HCT116 (cell line): Measurements from ENCODE around the gene LAMA1. TPM values are rescaled to one million over a fixed set of nuclear protein-coding genes. Genes with fewer than 3 reads are reported as not detected.

Source experiments
- ATAC-seq: fragments of 200-7000 bp; cut with Tn5 transposase; 2 replicates; pipeline ENCODE4 v1.9.1; 2020; ENCODE audit warnings: mild to moderate bottlenecking, moderate library complexity
- BruUV-seq: library from RNA; stranded (reverse); fragments of 400-500 nt; replicated peaks from 2 replicates; lab custom pipeline; 2021; lab: Mats Ljungman, UMichigan
- CTCF ChIA-PET: fragments of 300-600 bp; sonication (Branson Sonifier 250); formaldehyde crosslinking; loops from one replicate; lab custom pipeline; 2021; ENCODE audit warnings: antibody characterized with exemption; lab: Charles Lee
- POLR2A ChIA-PET: fragments of 300-600, 350-600 bp; sonication (Branson Sonifier 250); formaldehyde crosslinking; loops from one replicate; lab custom pipeline; 2021; ENCODE audit warnings: antibody characterized with exemption; lab: Charles Lee
- RAD21 ChIA-PET, 2 experiments: fragments of 300-600 bp; sonication (Branson Sonifier 250); formaldehyde crosslinking; loops; one replicate each; lab custom pipeline; 2023; ENCODE audit warnings: low total read pairs in 2 of 2; ENCODE audit not compliant: uncharacterized antibody in 2 of 2, unreplicated experiment in 2 of 2, low non-redundant PET in 1 of 2; lab: Charles Lee
- DNase-seq: peaks from one replicate; pipeline ENCODE4 v3.0.0-alpha.2; 2010; ENCODE audit warnings: low read depth, low spot score
- H2AFZ ChIP-seq: fragments of 200-600 bp; shearing (Covaris generic), sonication (generic); 2 replicates; pipeline ENCODE4 v1.6.1; 2017; ENCODE audit warnings: low read depth, mixed run types, mixed read lengths, antibody characterized with exemption, low read length; ENCODE audit not compliant: poor library complexity, severe bottlenecking
- H3K27ac ChIP-seq: 2 replicates; pipeline ENCODE4 v1.5.1; 2012; ENCODE audit warnings: low read depth, low read length
- H3K27me3 ChIP-seq: fragments of 200-600 bp; sonication (generic); 2 replicates; pipeline ENCODE4 v1.6.1; 2016; ENCODE audit warnings: mixed run types, low read length, mixed read lengths; ENCODE audit not compliant: insufficient read depth
- H3K36me3 ChIP-seq, 2 experiments: fragments of 200-500 bp in 1 of 2; fragments of 200-600 bp in 1 of 2; sonication (Bioruptor generic) in 1 of 2; sonication (generic) in 1 of 2; 2 replicates each; pipeline versions ENCODE4 v1.5.1 to v1.6.1; 2014 to 2016; ENCODE audit warnings: low read length in 2 of 2, inconsistent platforms in 1 of 2, mixed read lengths in 1 of 2, mixed run types in 1 of 2; ENCODE audit not compliant: insufficient read depth in 2 of 2, control insufficient read depth in 1 of 2
- H3K4me1 ChIP-seq, 2 experiments: fragments of 200-600 bp in 1 of 2; sonication (generic) in 1 of 2; 2 replicates each; pipeline versions ENCODE4 v1.5.1 to v1.6.1; 2012 to 2017; ENCODE audit warnings: low read length in 2 of 2, inconsistent platforms in 1 of 2, mild to moderate bottlenecking in 1 of 2, mixed read lengths in 1 of 2, mixed run types in 1 of 2, moderate library complexity in 1 of 2; ENCODE audit not compliant: insufficient read depth in 2 of 2, control insufficient read depth in 1 of 2
- H3K4me2 ChIP-seq: fragments of 200-600 bp; sonication (generic); 2 replicates; pipeline ENCODE4 v1.6.1; 2017; ENCODE audit warnings: mixed run types, low read length, mixed read lengths
- H3K4me3 ChIP-seq, 2 experiments: fragments of 200-600 bp in 1 of 2; sonication (generic) in 1 of 2; replicated peaks in 1 of 2; 2 replicates each; pipeline ENCODE4 v1.5.1; 2011 to 2016; ENCODE audit warnings: low read length in 2 of 2, control low read depth in 1 of 2, low read depth in 1 of 2, mild to moderate bottlenecking in 1 of 2, mixed read lengths in 1 of 2, mixed run types in 1 of 2
- H3K79me2 ChIP-seq: fragments of 200-600 bp; sonication (generic); 2 replicates; pipeline ENCODE4 v1.6.1; 2017; ENCODE audit warnings: mild to moderate bottlenecking, mixed run types, low read length, moderate library complexity, mixed read lengths; ENCODE audit not compliant: insufficient read depth
- H3K9ac ChIP-seq: fragments of 200-600 bp; sonication (generic); 2 replicates; pipeline ENCODE4 v1.6.1; 2016; ENCODE audit warnings: low read length, mixed read lengths
- H3K9me2 ChIP-seq: fragments of 200-600 bp; sonication (generic), shearing (Covaris generic); 2 replicates; pipeline ENCODE4 v1.6.1; 2017; ENCODE audit warnings: mixed run types, mild to moderate bottlenecking, moderate library complexity; ENCODE audit not compliant: insufficient read depth
- H3K9me3 ChIP-seq, 2 experiments: fragments of 200-500 bp in 1 of 2; fragments of 200-600 bp in 1 of 2; sonication (Bioruptor generic) in 1 of 2; sonication (generic) in 1 of 2; 2 replicates each; pipeline ENCODE4 v1.6.1; 2014 to 2017; ENCODE audit warnings: low read length in 2 of 2, mixed read lengths in 2 of 2, inconsistent platforms in 1 of 2, low read depth in 1 of 2, mild to moderate bottlenecking in 1 of 2, mixed run types in 1 of 2, moderate library complexity in 1 of 2; ENCODE audit not compliant: control insufficient read depth in 1 of 2, insufficient read depth in 1 of 2
- H4K20me1 ChIP-seq: fragments of 200-600 bp; sonication (generic), shearing (Covaris generic); 2 replicates; pipeline ENCODE4 v1.6.1; 2017; ENCODE audit warnings: mixed run types, mild to moderate bottlenecking, moderate library complexity; ENCODE audit not compliant: insufficient read depth
- CBX3 ChIP-seq: IDR thresholded peaks from 2 replicates; pipeline ENCODE4 v1.6.1; 2012; ENCODE audit warnings: low read depth
- CEBPB ChIP-seq: IDR thresholded peaks from 2 replicates; pipeline ENCODE4 v1.6.1; 2012; ENCODE audit warnings: low read depth
- EGR1 ChIP-seq: IDR thresholded peaks from 2 replicates; pipeline ENCODE4 v1.6.1; 2012; ENCODE audit warnings: low read depth
- ELF1 ChIP-seq: IDR thresholded peaks from 2 replicates; pipeline ENCODE4 v1.6.1; 2012; ENCODE audit warnings: low read depth, borderline replicate concordance
- EZH2 ChIP-seq: fragments of 200-600 bp; sonication (generic); IDR thresholded peaks from 2 replicates; pipeline ENCODE4 v1.6.1; 2017; ENCODE audit warnings: antibody characterized with exemption, mixed run types
- FOSL1 ChIP-seq: IDR thresholded peaks from 2 replicates; pipeline ENCODE4 v1.6.1; 2012; ENCODE audit warnings: low read depth
- POLR2A ChIP-seq: IDR thresholded peaks from 2 replicates; pipeline ENCODE4 v1.7.0; 2011; ENCODE audit warnings: borderline replicate concordance; ENCODE audit not compliant: insufficient read depth, insufficient read length; ENCODE audit errors: extremely low read depth
- POLR2AphosphoS5 ChIP-seq: IDR thresholded peaks from 2 replicates; pipeline ENCODE4 v1.6.1; 2011; ENCODE audit warnings: mild to moderate bottlenecking, low read depth, low read length, moderate library complexity
- RAD21 ChIP-seq: IDR thresholded peaks from 2 replicates; pipeline ENCODE4 v1.6.1; 2012; ENCODE audit warnings: low read depth, mild to moderate bottlenecking
- SP1 ChIP-seq: IDR thresholded peaks from 2 replicates; pipeline ENCODE4 v1.6.1; 2012; ENCODE audit warnings: low read depth
- TCF7L2 ChIP-seq: IDR thresholded peaks from 2 replicates; pipeline ENCODE4 v1.7.0; 2011; ENCODE audit warnings: borderline replicate concordance, inconsistent platforms; ENCODE audit not compliant: insufficient read depth, insufficient read length; ENCODE audit errors: extremely low read depth
- YY1 ChIP-seq: IDR thresholded peaks from 2 replicates; pipeline ENCODE4 v1.6.1; 2011; ENCODE audit warnings: low read length, low read depth, moderate library complexity, mild to moderate bottlenecking; ENCODE audit not compliant: insufficient replicate concordance; ENCODE audit errors: extremely low read depth
- ZFX ChIP-seq: fragments of 450-650 bp; IDR thresholded peaks from 2 replicates; pipeline ENCODE4 v1.6.1; 2017
- ZNF274 ChIP-seq: fragments of 200-500 bp; sonication (Bioruptor generic); IDR thresholded peaks from 2 replicates; pipeline ENCODE4 v1.6.1; 2014; ENCODE audit warnings: mild to moderate bottlenecking, low read depth, low read length, inconsistent platforms
- intact Hi-C: fragments of 100-400 bp; cut with micrococcal nuclease; formaldehyde crosslinking; loops from 2 replicates; pipeline ENCODE4 v1.10.0; 2022
- total RNA-seq: library from RNA; stranded (reverse); gene quantifications from one replicate; pipeline ENCODE4 v1.2.1, GENCODE V29; 2021; ENCODE audit not compliant: unreplicated experiment
- TF ChIP-seq, protein P1 (sequence below): IDR thresholded peaks from 2 replicates; pipeline ENCODE4 v1.6.1; 2012; ENCODE audit warnings: low read depth
- TF ChIP-seq, protein P2 (sequence below): IDR thresholded peaks from 2 replicates; pipeline ENCODE4 v1.6.1; 2011; ENCODE audit warnings: mild to moderate bottlenecking, low read length, moderate library complexity; ENCODE audit not compliant: insufficient replicate concordance; ENCODE audit errors: extremely low read depth
- TF ChIP-seq, protein P3 (sequence below), 3 experiments: fragments of 200-600 bp in 1 of 3; sonication (generic) in 1 of 3; IDR thresholded peaks in 2 of 3; conservative IDR thresholded peaks in 1 of 3; 2 replicates each; pipeline ENCODE4 v1.5.1; 2012 to 2017; ENCODE audit warnings: low read depth in 2 of 3, low read length in 2 of 3, antibody characterized with exemption in 1 of 3, borderline replicate concordance in 1 of 3, control low read depth in 1 of 3, mild to moderate bottlenecking in 1 of 3, mixed read lengths in 1 of 3, mixed run types in 1 of 3, moderate library complexity in 1 of 3; ENCODE audit not compliant: insufficient read depth in 1 of 3
- TF ChIP-seq, protein P4 (sequence below): IDR thresholded peaks from 2 replicates; pipeline ENCODE4 v1.6.1; 2012

The LAMA1 gene
- total RNA-seq, 1 experiment from 2014 or later: 0.05 TPM

- Histone ChIP-seq H3K79me2 (no peaks in the 10 kb centered on the region), H3K4me2 (no peak overlapping the region), H3K36me3 (no peaks in the 10 kb centered on the region), H3K4me3 (no peak overlapping the region), H4K20me1 (no peaks in the 10 kb centered on the region), H2AFZ (no peak overlapping the region), H3K27ac (no peak overlapping the region), H3K9ac (no peak overlapping the region), H3K9me2 (no peaks in the 10 kb centered on the region), H3K4me1 (no peaks in the 10 kb centered on the region), H3K9me3 (peaks cover 6 to 23% of the 10 kb centered on the region in 2 experiments; a peak in 2 of 4 replicates), H3K27me3 (no peaks in the 10 kb centered on the region)
- DNase-seq (no peak), ATAC-seq (no peak)
- CTCF ChIA-PET: no interaction called here
- TF ChIP-seq FOSL1: no peak
- no peak for TF ChIP-seq ZNF274
- no peak for TF ChIP-seq CEBPB
- TF ChIP-seq EZH2: no peak
- no peak for TF ChIP-seq ZFX
- TF ChIP-seq TCF7L2: no peak
- TF ChIP-seq, protein P1, sequence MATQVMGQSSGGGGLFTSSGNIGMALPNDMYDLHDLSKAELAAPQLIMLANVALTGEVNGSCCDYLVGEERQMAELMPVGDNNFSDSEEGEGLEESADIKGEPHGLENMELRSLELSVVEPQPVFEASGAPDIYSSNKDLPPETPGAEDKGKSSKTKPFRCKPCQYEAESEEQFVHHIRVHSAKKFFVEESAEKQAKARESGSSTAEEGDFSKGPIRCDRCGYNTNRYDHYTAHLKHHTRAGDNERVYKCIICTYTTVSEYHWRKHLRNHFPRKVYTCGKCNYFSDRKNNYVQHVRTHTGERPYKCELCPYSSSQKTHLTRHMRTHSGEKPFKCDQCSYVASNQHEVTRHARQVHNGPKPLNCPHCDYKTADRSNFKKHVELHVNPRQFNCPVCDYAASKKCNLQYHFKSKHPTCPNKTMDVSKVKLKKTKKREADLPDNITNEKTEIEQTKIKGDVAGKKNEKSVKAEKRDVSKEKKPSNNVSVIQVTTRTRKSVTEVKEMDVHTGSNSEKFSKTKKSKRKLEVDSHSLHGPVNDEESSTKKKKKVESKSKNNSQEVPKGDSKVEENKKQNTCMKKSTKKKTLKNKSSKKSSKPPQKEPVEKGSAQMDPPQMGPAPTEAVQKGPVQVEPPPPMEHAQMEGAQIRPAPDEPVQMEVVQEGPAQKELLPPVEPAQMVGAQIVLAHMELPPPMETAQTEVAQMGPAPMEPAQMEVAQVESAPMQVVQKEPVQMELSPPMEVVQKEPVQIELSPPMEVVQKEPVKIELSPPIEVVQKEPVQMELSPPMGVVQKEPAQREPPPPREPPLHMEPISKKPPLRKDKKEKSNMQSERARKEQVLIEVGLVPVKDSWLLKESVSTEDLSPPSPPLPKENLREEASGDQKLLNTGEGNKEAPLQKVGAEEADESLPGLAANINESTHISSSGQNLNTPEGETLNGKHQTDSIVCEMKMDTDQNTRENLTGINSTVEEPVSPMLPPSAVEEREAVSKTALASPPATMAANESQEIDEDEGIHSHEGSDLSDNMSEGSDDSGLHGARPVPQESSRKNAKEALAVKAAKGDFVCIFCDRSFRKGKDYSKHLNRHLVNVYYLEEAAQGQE: no peak
- no peak for TF ChIP-seq POLR2A
- TF ChIP-seq POLR2AphosphoS5: no peak
- TF ChIP-seq CBX3: no peak
- no peak for TF ChIP-seq RAD21
- TF ChIP-seq, protein P2, sequence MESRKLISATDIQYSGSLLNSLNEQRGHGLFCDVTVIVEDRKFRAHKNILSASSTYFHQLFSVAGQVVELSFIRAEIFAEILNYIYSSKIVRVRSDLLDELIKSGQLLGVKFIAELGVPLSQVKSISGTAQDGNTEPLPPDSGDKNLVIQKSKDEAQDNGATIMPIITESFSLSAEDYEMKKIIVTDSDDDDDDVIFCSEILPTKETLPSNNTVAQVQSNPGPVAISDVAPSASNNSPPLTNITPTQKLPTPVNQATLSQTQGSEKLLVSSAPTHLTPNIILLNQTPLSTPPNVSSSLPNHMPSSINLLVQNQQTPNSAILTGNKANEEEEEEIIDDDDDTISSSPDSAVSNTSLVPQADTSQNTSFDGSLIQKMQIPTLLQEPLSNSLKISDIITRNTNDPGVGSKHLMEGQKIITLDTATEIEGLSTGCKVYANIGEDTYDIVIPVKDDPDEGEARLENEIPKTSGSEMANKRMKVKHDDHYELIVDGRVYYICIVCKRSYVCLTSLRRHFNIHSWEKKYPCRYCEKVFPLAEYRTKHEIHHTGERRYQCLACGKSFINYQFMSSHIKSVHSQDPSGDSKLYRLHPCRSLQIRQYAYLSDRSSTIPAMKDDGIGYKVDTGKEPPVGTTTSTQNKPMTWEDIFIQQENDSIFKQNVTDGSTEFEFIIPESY: no peak
- TF ChIP-seq, protein P3, sequence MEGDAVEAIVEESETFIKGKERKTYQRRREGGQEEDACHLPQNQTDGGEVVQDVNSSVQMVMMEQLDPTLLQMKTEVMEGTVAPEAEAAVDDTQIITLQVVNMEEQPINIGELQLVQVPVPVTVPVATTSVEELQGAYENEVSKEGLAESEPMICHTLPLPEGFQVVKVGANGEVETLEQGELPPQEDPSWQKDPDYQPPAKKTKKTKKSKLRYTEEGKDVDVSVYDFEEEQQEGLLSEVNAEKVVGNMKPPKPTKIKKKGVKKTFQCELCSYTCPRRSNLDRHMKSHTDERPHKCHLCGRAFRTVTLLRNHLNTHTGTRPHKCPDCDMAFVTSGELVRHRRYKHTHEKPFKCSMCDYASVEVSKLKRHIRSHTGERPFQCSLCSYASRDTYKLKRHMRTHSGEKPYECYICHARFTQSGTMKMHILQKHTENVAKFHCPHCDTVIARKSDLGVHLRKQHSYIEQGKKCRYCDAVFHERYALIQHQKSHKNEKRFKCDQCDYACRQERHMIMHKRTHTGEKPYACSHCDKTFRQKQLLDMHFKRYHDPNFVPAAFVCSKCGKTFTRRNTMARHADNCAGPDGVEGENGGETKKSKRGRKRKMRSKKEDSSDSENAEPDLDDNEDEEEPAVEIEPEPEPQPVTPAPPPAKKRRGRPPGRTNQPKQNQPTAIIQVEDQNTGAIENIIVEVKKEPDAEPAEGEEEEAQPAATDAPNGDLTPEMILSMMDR (IDR thresholded peaks at IDR 0.05 in 2 of 3, conservative IDR thresholded peaks at IDR 0.05 in 1 of 3; ENCODE audit: borderline replicate concordance in 1 of 3, insufficient read depth in 1 of 3, low read depth in 2 of 3, low read length in 2 of 3): no peak
- TF ChIP-seq EGR1: no peak
- TF ChIP-seq YY1: no peak
- no peak for TF ChIP-seq SP1
- no peak for TF ChIP-seq ELF1
- TF ChIP-seq, protein P4, sequence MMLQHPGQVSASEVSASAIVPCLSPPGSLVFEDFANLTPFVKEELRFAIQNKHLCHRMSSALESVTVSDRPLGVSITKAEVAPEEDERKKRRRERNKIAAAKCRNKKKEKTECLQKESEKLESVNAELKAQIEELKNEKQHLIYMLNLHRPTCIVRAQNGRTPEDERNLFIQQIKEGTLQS: no peak
- no TSS peak for BruUV-seq
- RAD21 ChIA-PET: no interaction called here
- POLR2A ChIA-PET: interaction anchor here (0.6 kb wide), 1 partner anchor 11 kb away, joined by 3 read pairs; no protein-coding TSS in a partner anchor
- intact Hi-C loops: no loop called here
Observed at GRCh38 chr18:7084080-7085065, 33.2 kb downstream of the LAMA1 start.
